ENCODE results near the gene SF3B3. TPM values are rescaled to one million over a fixed set of nuclear protein-coding genes. Genes with fewer than 3 reads are reported as not detected.
A peak's percentile ranks its signal among the peaks of the same experiment; 100 is the strongest.

Gene SF3B3
- total RNA-seq, 4 donors from 2014 or later: 48.5 to 119 (median 94.9) TPM

- Histone ChIP-seq H3K36me3 (peaks cover 0 to 80% (median 4%) of the 10 kb centered on the region in 3 donors), H3K27me3 (no peaks in the 10 kb centered on the region), H3K27ac (no peak overlapping the region), H3K4me3 (no peak overlapping the region), H3K4me1 (peaks cover 0 to 23% (median 0%) of the 10 kb centered on the region in 4 donors), H3K9me3 (no peaks in the 10 kb centered on the region)
- TF ChIP-seq POLR2A (IDR thresholded peaks at IDR 0.05): no peak
- no peak for TF ChIP-seq CTCF (IDR thresholded peaks at IDR 0.05)
- DNase-seq: peak in 1 of 3 donors; percentile 17
Observed at GRCh38 chr16:70570967-70571570, 47.5 kb downstream of the SF3B3 start.

GRCh38 chr16:70571623-70572022 is 48.0 kb downstream of the SF3B3 start:
- no peaks in the 10 kb centered on the region for H3K9me3 ChIP-seq
- TF ChIP-seq POLR2A (IDR thresholded peaks at IDR 0.05) (no peak), CTCF (IDR thresholded peaks at IDR 0.05) (no peak)
- no peaks in the 10 kb centered on the region for H3K27me3 ChIP-seq
- DNase-seq: peak in 1 of 3 donors; percentile 24
- H3K27ac ChIP-seq: peak overlapping the region in 1 of 4 donors; percentile 19
- peaks cover 0 to 75% (median 4%) of the 10 kb centered on the region in 3 donors for H3K36me3 ChIP-seq
- H3K4me1 ChIP-seq: peaks cover 0 to 29% (median 1%) of the 10 kb centered on the region in 4 donors
- H3K4me3 ChIP-seq: no peak overlapping the region

- no peaks in the 10 kb centered on the region for H3K27me3 ChIP-seq
- peak overlapping the region in 2 of 4 donors; percentile 40 to 59 for H3K27ac ChIP-seq
- TF ChIP-seq POLR2A (IDR thresholded peaks at IDR 0.05) (no peak), CTCF (IDR thresholded peaks at IDR 0.05) (no peak)
- peaks cover 0 to 35% (median 1%) of the 10 kb centered on the region in 4 donors for H3K4me1 ChIP-seq
- no peaks in the 10 kb centered on the region for H3K9me3 ChIP-seq
- DNase-seq: no peak
- no peak overlapping the region for H3K4me3 ChIP-seq
- H3K36me3 ChIP-seq: peaks cover 0 to 68% (median 4%) of the 10 kb centered on the region in 3 donors
Observed at GRCh38 chr16:70572050-70572925, 48.7 kb downstream of the SF3B3 start.

- Histone ChIP-seq H3K4me3 (no peak overlapping the region), H3K27me3 (no peaks in the 10 kb centered on the region), H3K36me3 (peaks cover 0 to 62% (median 4%) of the 10 kb centered on the region in 3 donors), H3K4me1 (peaks cover 0 to 35% (median 1%) of the 10 kb centered on the region in 4 donors), H3K27ac (peak overlapping the region in 2 of 4 donors; percentile 40 to 59), H3K9me3 (no peaks in the 10 kb centered on the region)
- no peak for TF ChIP-seq POLR2A (IDR thresholded peaks at IDR 0.05)
- no peak for TF ChIP-seq CTCF (IDR thresholded peaks at IDR 0.05)
- peak in 1 of 3 donors; percentile 21 for DNase-seq
Observed at GRCh38 chr16:70572926-70573270, 49.3 kb downstream of the SF3B3 start.

- Histone ChIP-seq H3K36me3 (peaks cover 0 to 55% (median 4%) of the 10 kb centered on the region in 3 donors), H3K27ac (peak overlapping the region in 3 of 4 donors; percentile 31 to 59 (median 40)), H3K9me3 (no peaks in the 10 kb centered on the region), H3K4me3 (no peak overlapping the region), H3K4me1 (peaks cover 0 to 35% (median 1%) of the 10 kb centered on the region in 4 donors), H3K27me3 (no peaks in the 10 kb centered on the region)
- TF ChIP-seq POLR2A (IDR thresholded peaks at IDR 0.05): no peak
- TF ChIP-seq CTCF (IDR thresholded peaks at IDR 0.05): no peak
- peak in 1 of 3 donors; percentile 46 for DNase-seq
Observed at GRCh38 chr16:70573451-70574121, 50.0 kb downstream of the SF3B3 start.
